Neural progenitor cell (in vitro differentiated cells): ENCODE results near the gene RBPMS2. TPM values are rescaled to one million over a fixed set of nuclear protein-coding genes. Genes with fewer than 3 reads are reported as not detected.
"Not testable (repeated sequence)": the region's sequence is repeated elsewhere in the genome, so short reads cannot be mapped to it uniquely, and the experiment has no call there.

Source experiments
- DNase-seq: peaks from one replicate; pipeline ENCODE4 v3.0.0-alpha.2; 2016; ENCODE audit warnings: low spot score
- H2AFZ ChIP-seq: fragments of 200-600 bp; sonication (generic); replicated peaks from 2 replicates; pipeline ENCODE4 v1.6.1; 2016; ENCODE audit warnings: antibody characterized with exemption
- H3F3A ChIP-seq: fragments of 200-600 bp; sonication (generic); 2 replicates; pipeline ENCODE4 v1.6.1; 2016; ENCODE audit warnings: antibody characterized with exemption, low read depth
- H3K27ac ChIP-seq: fragments of 200-600 bp; sonication (generic); 2 replicates; pipeline ENCODE4 v1.5.1; 2016; ENCODE audit warnings: mild to moderate bottlenecking
- H3K27me3 ChIP-seq: fragments of 200-600 bp; sonication (generic); 2 replicates; pipeline ENCODE4 v1.6.1; 2016; ENCODE audit warnings: mild to moderate bottlenecking, moderate library complexity
- H3K36me3 ChIP-seq: fragments of 200-600 bp; sonication (generic); 2 replicates; pipeline ENCODE4 v1.5.1; 2016
- H3K4me1 ChIP-seq: fragments of 200-600 bp; sonication (generic); 2 replicates; pipeline ENCODE4 v1.6.1; 2016; ENCODE audit warnings: mixed run types
- H3K4me2 ChIP-seq: fragments of 200-600 bp; sonication (generic); 2 replicates; pipeline ENCODE4 v1.6.1; 2016
- H3K4me3 ChIP-seq: fragments of 200-600 bp; sonication (generic); 2 replicates; pipeline ENCODE4 v1.5.1; 2016
- H3K79me2 ChIP-seq: fragments of 200-600 bp; sonication (generic); 2 replicates; pipeline ENCODE4 v1.6.1; 2016; ENCODE audit warnings: low read depth
- H3K9ac ChIP-seq: fragments of 200-600 bp; sonication (generic); 2 replicates; pipeline ENCODE4 v1.6.1; 2016
- H3K9me3 ChIP-seq: fragments of 200-600 bp; sonication (generic); 2 replicates; pipeline ENCODE4 v1.5.1; 2016; ENCODE audit warnings: low read depth
- H4K20me1 ChIP-seq: fragments of 200-600 bp; sonication (generic); 2 replicates; pipeline ENCODE4 v1.6.1; 2016; ENCODE audit warnings: low read depth
- H3K27ac Mint-ChIP-seq: 3 replicates; pipeline ENCODE4 v1.8.0; 2021; ENCODE audit warnings: mixed read lengths
- H3K27me3 Mint-ChIP-seq: 2 replicates; pipeline ENCODE4 v1.8.0; 2022; ENCODE audit warnings: low read depth, mild to moderate bottlenecking, inconsistent platforms, moderate library complexity, mixed read lengths; ENCODE audit not compliant: insufficient read depth
- H3K36me3 Mint-ChIP-seq: 3 replicates; pipeline ENCODE4 v1.8.0; 2021; ENCODE audit warnings: mixed read lengths
- H3K4me1 Mint-ChIP-seq: 3 replicates; pipeline ENCODE4 v1.8.0; 2021; ENCODE audit warnings: mixed read lengths
- H3K4me3 Mint-ChIP-seq: 3 replicates; pipeline ENCODE4 v1.8.0; 2021; ENCODE audit warnings: mild to moderate bottlenecking, moderate library complexity, mixed read lengths
- H3K9me3 Mint-ChIP-seq: 3 replicates; pipeline ENCODE4 v1.8.0; 2020; ENCODE audit warnings: mixed read lengths
- EZH2 ChIP-seq: fragments of 200-600 bp; sonication (generic); IDR thresholded peaks from 2 replicates; pipeline ENCODE4 v1.6.1; 2017; ENCODE audit warnings: antibody characterized with exemption, mild to moderate bottlenecking, moderate library complexity
- EZH2phosphoT487 ChIP-seq: fragments of 200-600 bp; sonication (generic); IDR thresholded peaks from 2 replicates; pipeline ENCODE4 v1.6.1; 2017; ENCODE audit warnings: antibody characterized with exemption
- total RNA-seq: library from RNA; depleted of rRNA; stranded (reverse); fragments of >200 nt; gene quantifications from 2 replicates; pipeline ENCODE4 v1.2.3, GENCODE V29; 2015; ENCODE audit warnings: low replicate concordance
- TF ChIP-seq, protein P1 (sequence below): fragments of 200-600 bp; sonication (generic); IDR thresholded peaks from 2 replicates; pipeline ENCODE4 v1.5.1; 2017; ENCODE audit warnings: antibody characterized with exemption, mild to moderate bottlenecking

RBPMS2 gene
- total RNA-seq, 1 donor from 2014 or later: 0.15 TPM

DNA sequence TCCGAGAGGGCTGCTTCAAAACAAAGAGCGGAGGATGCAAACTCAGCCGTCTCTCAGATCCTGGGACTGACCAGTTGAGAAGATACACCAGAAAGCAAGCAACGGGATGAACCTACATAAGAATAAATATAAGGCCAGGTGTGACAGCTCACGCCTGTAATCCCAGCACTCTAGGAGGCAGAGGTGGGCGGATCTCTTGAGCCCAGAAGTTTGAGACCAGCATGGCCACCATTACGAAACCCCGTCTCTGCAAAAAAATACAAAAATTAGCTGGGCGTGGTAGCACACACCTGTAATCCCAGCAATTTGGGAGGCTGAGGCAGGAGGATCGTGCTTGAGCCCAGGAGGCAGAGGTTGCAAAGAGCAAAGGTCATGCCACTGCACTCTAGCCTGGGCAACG is 31.7 kb downstream of the RBPMS2 start:
- peaks cover 15% of the 10 kb centered on the region for H3K4me1 Mint-ChIP-seq
- no peaks in the 10 kb centered on the region for H3F3A ChIP-seq
- no peak for DNase-seq
- H3K36me3 ChIP-seq: no peaks in the 10 kb centered on the region
- H4K20me1 ChIP-seq: no peaks in the 10 kb centered on the region
- no peak overlapping the region for H3K27ac ChIP-seq
- H3K27me3 Mint-ChIP-seq: no peaks in the 10 kb centered on the region
- no peaks in the 10 kb centered on the region for H3K79me2 ChIP-seq
- peaks cover 11% of the 10 kb centered on the region for H3K4me1 ChIP-seq
- H2AFZ ChIP-seq: no peak overlapping the region
- no peak overlapping the region for H3K4me3 Mint-ChIP-seq
- no peak overlapping the region for H3K9ac ChIP-seq
- no peak overlapping the region for H3K27ac Mint-ChIP-seq
- H3K27me3 ChIP-seq: no peaks in the 10 kb centered on the region
- H3K4me2 ChIP-seq: no peak overlapping the region
- no peak overlapping the region for H3K4me3 ChIP-seq
- no peaks in the 10 kb centered on the region for H3K9me3 ChIP-seq
- peaks cover 12% of the 10 kb centered on the region for H3K36me3 Mint-ChIP-seq
- no peaks in the 10 kb centered on the region for H3K9me3 Mint-ChIP-seq
- TF ChIP-seq EZH2phosphoT487 (no peak), EZH2 (no peak)
- TF ChIP-seq, protein P1, sequence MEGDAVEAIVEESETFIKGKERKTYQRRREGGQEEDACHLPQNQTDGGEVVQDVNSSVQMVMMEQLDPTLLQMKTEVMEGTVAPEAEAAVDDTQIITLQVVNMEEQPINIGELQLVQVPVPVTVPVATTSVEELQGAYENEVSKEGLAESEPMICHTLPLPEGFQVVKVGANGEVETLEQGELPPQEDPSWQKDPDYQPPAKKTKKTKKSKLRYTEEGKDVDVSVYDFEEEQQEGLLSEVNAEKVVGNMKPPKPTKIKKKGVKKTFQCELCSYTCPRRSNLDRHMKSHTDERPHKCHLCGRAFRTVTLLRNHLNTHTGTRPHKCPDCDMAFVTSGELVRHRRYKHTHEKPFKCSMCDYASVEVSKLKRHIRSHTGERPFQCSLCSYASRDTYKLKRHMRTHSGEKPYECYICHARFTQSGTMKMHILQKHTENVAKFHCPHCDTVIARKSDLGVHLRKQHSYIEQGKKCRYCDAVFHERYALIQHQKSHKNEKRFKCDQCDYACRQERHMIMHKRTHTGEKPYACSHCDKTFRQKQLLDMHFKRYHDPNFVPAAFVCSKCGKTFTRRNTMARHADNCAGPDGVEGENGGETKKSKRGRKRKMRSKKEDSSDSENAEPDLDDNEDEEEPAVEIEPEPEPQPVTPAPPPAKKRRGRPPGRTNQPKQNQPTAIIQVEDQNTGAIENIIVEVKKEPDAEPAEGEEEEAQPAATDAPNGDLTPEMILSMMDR: no peak

DNA sequence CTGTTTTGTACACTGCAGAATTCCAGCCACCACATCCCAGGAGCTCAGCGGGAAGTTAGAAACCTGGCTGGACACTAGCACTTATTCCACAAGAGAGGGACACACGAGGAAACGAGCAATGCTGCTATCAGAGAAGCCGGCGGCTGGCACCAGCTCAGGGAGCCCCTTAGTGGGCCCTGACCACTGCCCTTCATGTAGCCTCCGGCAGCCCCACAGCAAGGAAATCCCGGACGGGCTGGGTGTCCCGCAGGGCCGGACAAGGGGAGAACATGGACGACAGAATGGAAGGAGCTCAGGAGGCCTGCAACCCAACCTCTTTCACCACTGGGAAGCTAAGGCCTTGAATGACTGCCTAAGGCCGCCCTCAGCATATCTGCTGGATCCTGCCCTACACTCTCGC is 32.5 kb downstream of the RBPMS2 start:
- TF ChIP-seq EZH2: no peak
- no peak for TF ChIP-seq EZH2phosphoT487
- TF ChIP-seq, protein P1: no peak
- H3K27ac ChIP-seq: no peak overlapping the region
- no peak overlapping the region for H3K27ac Mint-ChIP-seq

DNA sequence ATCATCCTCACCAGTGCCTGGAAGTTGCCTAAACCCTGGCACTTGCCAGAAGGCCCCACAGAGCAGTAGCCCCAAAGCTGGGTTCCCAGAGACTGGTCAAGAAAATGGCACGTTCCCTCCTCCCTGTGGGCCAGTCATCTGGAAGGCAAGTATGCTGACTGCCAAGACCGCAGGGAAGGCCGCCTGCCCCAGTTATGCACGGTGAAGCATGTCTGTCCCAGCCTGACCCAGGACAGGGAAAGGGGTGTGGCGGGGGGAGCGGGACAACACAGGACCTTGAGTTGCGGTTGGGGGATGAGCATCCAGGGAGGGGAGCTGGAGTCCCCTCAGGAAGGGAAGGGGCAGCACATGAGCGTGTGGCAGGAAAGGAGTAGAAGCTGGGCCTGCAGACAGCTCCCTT is 33.0 kb downstream of the RBPMS2 start:
- no peak overlapping the region for H3K9ac ChIP-seq
- H3K79me2 ChIP-seq: no peaks in the 10 kb centered on the region
- Mint-ChIP-seq H3K27me3 (no peaks in the 10 kb centered on the region), H3K27ac (no peak overlapping the region), H3K4me3 (no peak overlapping the region), H3K9me3 (no peaks in the 10 kb centered on the region), H3K36me3 (peaks cover 9% of the 10 kb centered on the region), H3K4me1 (peaks cover 23% of the 10 kb centered on the region)
- H3K4me2 ChIP-seq: no peak overlapping the region
- no peaks in the 10 kb centered on the region for H3K9me3 ChIP-seq
- peaks cover 6% of the 10 kb centered on the region for H3F3A ChIP-seq
- peaks cover 22% of the 10 kb centered on the region for H3K4me1 ChIP-seq
- TF ChIP-seq EZH2phosphoT487 (no peak), EZH2 (no peak)
- TF ChIP-seq, protein P1: no peak
- H3K36me3 ChIP-seq: no peaks in the 10 kb centered on the region
- no peak overlapping the region for H3K27ac ChIP-seq
- no peak overlapping the region for H3K4me3 ChIP-seq
- no peaks in the 10 kb centered on the region for H4K20me1 ChIP-seq
- no peaks in the 10 kb centered on the region for H3K27me3 ChIP-seq
- no peak overlapping the region for H2AFZ ChIP-seq
- no peak for DNase-seq

More for the DNA sequence above, 32.5 kb downstream of the RBPMS2 start:
- H3K4me1 ChIP-seq: peaks cover 18% of the 10 kb centered on the region
- Mint-ChIP-seq H3K9me3 (no peaks in the 10 kb centered on the region), H3K4me3 (no peak overlapping the region), H3K36me3 (peaks cover 12% of the 10 kb centered on the region), H3K27me3 (no peaks in the 10 kb centered on the region), H3K4me1 (peaks cover 21% of the 10 kb centered on the region)
- no peaks in the 10 kb centered on the region for H4K20me1 ChIP-seq
- H2AFZ ChIP-seq: no peak overlapping the region
- no peaks in the 10 kb centered on the region for H3K79me2 ChIP-seq
- no peaks in the 10 kb centered on the region for H3K9me3 ChIP-seq
- H3K9ac ChIP-seq: no peak overlapping the region
- peaks cover 1% of the 10 kb centered on the region for H3F3A ChIP-seq
- no peak overlapping the region for H3K4me3 ChIP-seq
- DNase-seq: no peak
- H3K4me2 ChIP-seq: no peak overlapping the region
- H3K36me3 ChIP-seq: no peaks in the 10 kb centered on the region
- no peaks in the 10 kb centered on the region for H3K27me3 ChIP-seq

DNA sequence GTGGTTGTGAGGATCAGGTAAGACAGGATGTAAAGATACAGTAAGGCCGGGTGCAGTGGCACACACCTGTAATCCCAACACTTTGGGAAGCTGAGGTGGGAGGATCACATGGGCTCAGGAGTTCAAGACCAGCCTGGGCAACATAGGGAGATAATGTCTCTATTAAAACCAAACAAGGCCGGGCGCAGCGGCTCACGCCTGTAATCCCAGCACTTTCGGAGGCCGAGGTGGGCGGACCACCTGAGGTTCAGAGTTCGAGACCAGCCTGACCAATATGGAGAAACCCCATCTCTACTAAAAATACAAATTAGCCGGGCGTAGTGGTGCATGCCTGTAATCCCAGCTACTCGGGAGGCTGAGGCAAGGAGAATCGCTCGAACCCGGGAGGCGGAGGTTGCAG is 33.7 kb downstream of the RBPMS2 start:
- not testable (repeated sequence) for H3K79me2 ChIP-seq, H3K9me3 ChIP-seq, H3K9ac ChIP-seq, DNase-seq, H2AFZ ChIP-seq, H3K4me3 Mint-ChIP-seq, H3K36me3 Mint-ChIP-seq, H3K4me2 ChIP-seq, H3K9me3 Mint-ChIP-seq, H3K27ac Mint-ChIP-seq, H3K4me3 ChIP-seq, H3K36me3 ChIP-seq, H4K20me1 ChIP-seq, H3K27me3 ChIP-seq, H3K27me3 Mint-ChIP-seq, H3F3A ChIP-seq, H3K27ac ChIP-seq
- peaks cover 22% of the 10 kb centered on the region for H3K4me1 ChIP-seq
- H3K4me1 Mint-ChIP-seq: peaks cover 23% of the 10 kb centered on the region
